ENCODE results near the gene RPS6KB2.
A peak's percentile ranks its signal among the peaks of the same experiment; 100 is the strongest.

Gene RPS6KB2

GRCh38 chr11:67396259-67396581 is 32.1 kb upstream of the RPS6KB2 start:
- no CpG with 5 or more reads among the region's 7 CpGs for WGBS, 2 donors (ENCODE audit: extremely low coverage in 2 of 2, insufficient read length in 2 of 2, insufficient replicate concordance in 1 of 2)

GRCh38 chr11:67396587-67397389 is 31.5 kb upstream of the RPS6KB2 start:
- H3K36me3 ChIP-seq (replicated peaks in 1 of 2; ENCODE audit: control insufficient read depth in 2 of 2, insufficient read depth in 2 of 2, low read length in 2 of 2), result peaks cover 48 to 72% of the 10 kb centered on the region in 2 donors
- no peaks in the 10 kb centered on the region for H3K9me3 ChIP-seq (replicated peaks in 1 of 2; ENCODE audit: control insufficient read depth in 2 of 2, insufficient read depth in 1 of 2, low read depth in 1 of 2, low read length in 2 of 2)
- H4K91ac ChIP-seq (ENCODE audit: low read depth, low read length, poor library complexity), result no peak overlapping the region
- H2BK12ac ChIP-seq (ENCODE audit: low read length), result no peak overlapping the region
- H3K18ac ChIP-seq (ENCODE audit: low read length), result no peak overlapping the region
- H3K27ac ChIP-seq (replicated peaks; ENCODE audit: low read length), result no peak overlapping the region
- no peak overlapping the region for H2AK5ac ChIP-seq (ENCODE audit: low read depth, low read length)
- H3K9ac ChIP-seq (ENCODE audit: low read depth, low read length, poor library complexity), result no peak overlapping the region
- no peak overlapping the region for H2AFZ ChIP-seq (ENCODE audit: low read length)
- H3K14ac ChIP-seq (ENCODE audit: low read length), result no peak overlapping the region
- no peak overlapping the region for H3K4me3 ChIP-seq (ENCODE audit: low read length in 2 of 2)
- H2BK5ac ChIP-seq (ENCODE audit: low read length), result no peak overlapping the region
- WGBS, 2 donors (ENCODE audit: extremely low coverage in 2 of 2, insufficient read length in 2 of 2, insufficient replicate concordance in 1 of 2), result no CpG with 5 or more reads among the region's 13 CpGs
- peaks cover 12 to 14% of the 10 kb centered on the region in 2 donors for H3K4me1 ChIP-seq (ENCODE audit: control insufficient read depth in 2 of 2, insufficient read depth in 1 of 2, low read depth in 1 of 2, low read length in 2 of 2)
- H3K4me2 ChIP-seq (ENCODE audit: insufficient read depth, low read length, poor library complexity, severe bottlenecking), result no peak overlapping the region
- DNase-seq (ENCODE audit: low spot score), result no peak
- H2BK120ac ChIP-seq (ENCODE audit: low read depth, low read length), result no peak overlapping the region
- peaks cover 20% of the 10 kb centered on the region for H3K79me1 ChIP-seq (ENCODE audit: low read depth, low read length)
- H3K27me3 ChIP-seq (ENCODE audit: control insufficient read depth in 3 of 3, insufficient read depth in 3 of 3, low read depth in 1 of 3, low read length in 3 of 3), result no peaks in the 10 kb centered on the region
- H2BK15ac ChIP-seq (ENCODE audit: low read length), result no peak overlapping the region
- no peak overlapping the region for H3K4ac ChIP-seq (ENCODE audit: low read length)
- H4K8ac ChIP-seq (ENCODE audit: low read depth, low read length), result no peak overlapping the region
- peak overlapping the region; percentile 20 for H3K23ac ChIP-seq (ENCODE audit: low read depth, low read length, poor library complexity)

More at GRCh38 chr11:67396259-67396581, 32.1 kb upstream of the RPS6KB2 start:
- Histone ChIP-seq H2BK5ac (ENCODE audit: low read length) (no peak overlapping the region), H3K4ac (ENCODE audit: low read length) (no peak overlapping the region), H2BK15ac (ENCODE audit: low read length) (peak overlapping the region; percentile 64), H3K27me3 (ENCODE audit: control insufficient read depth in 3 of 3, insufficient read depth in 3 of 3, low read depth in 1 of 3, low read length in 3 of 3) (no peaks in the 10 kb centered on the region), H4K8ac (ENCODE audit: low read depth, low read length) (no peak overlapping the region), H2AK5ac (ENCODE audit: low read depth, low read length) (no peak overlapping the region), H3K79me1 (ENCODE audit: low read depth, low read length) (peaks cover 21% of the 10 kb centered on the region), H3K9ac (ENCODE audit: low read depth, low read length, poor library complexity) (peak overlapping the region; percentile 21), H4K91ac (ENCODE audit: low read depth, low read length, poor library complexity) (no peak overlapping the region), H3K14ac (ENCODE audit: low read length) (no peak overlapping the region), H3K27ac (replicated peaks; ENCODE audit: low read length) (no peak overlapping the region), H2BK12ac (ENCODE audit: low read length) (no peak overlapping the region), H2BK120ac (ENCODE audit: low read depth, low read length) (no peak overlapping the region), H3K4me3 (ENCODE audit: low read length in 2 of 2) (no peak overlapping the region), H3K36me3 (replicated peaks in 1 of 2; ENCODE audit: control insufficient read depth in 2 of 2, insufficient read depth in 2 of 2, low read length in 2 of 2) (peaks cover 48 to 72% of the 10 kb centered on the region in 2 donors), H3K9me3 (replicated peaks in 1 of 2; ENCODE audit: control insufficient read depth in 2 of 2, insufficient read depth in 1 of 2, low read depth in 1 of 2, low read length in 2 of 2) (no peaks in the 10 kb centered on the region), H3K4me1 (ENCODE audit: control insufficient read depth in 2 of 2, insufficient read depth in 1 of 2, low read depth in 1 of 2, low read length in 2 of 2) (peaks cover 12 to 14% of the 10 kb centered on the region in 2 donors), H2AFZ (ENCODE audit: low read length) (no peak overlapping the region), H3K18ac (ENCODE audit: low read length) (no peak overlapping the region), H3K23ac (ENCODE audit: low read depth, low read length, poor library complexity) (peak overlapping the region; percentile 20), H3K4me2 (ENCODE audit: insufficient read depth, low read length, poor library complexity, severe bottlenecking) (no peak overlapping the region)
- no peak for DNase-seq (ENCODE audit: low spot score)

GRCh38 chr11:67397536-67397935 is 30.8 kb upstream of the RPS6KB2 start:
- H3K4me3 ChIP-seq (ENCODE audit: low read length in 2 of 2), result no peak overlapping the region
- H2AK5ac ChIP-seq (ENCODE audit: low read depth, low read length), result no peak overlapping the region
- no peak overlapping the region for H3K18ac ChIP-seq (ENCODE audit: low read length)
- H2AFZ ChIP-seq (ENCODE audit: low read length), result no peak overlapping the region
- no peak overlapping the region for H4K91ac ChIP-seq (ENCODE audit: low read depth, low read length, poor library complexity)
- peaks cover 48 to 72% of the 10 kb centered on the region in 2 donors for H3K36me3 ChIP-seq (replicated peaks in 1 of 2; ENCODE audit: control insufficient read depth in 2 of 2, insufficient read depth in 2 of 2, low read length in 2 of 2)
- H3K4ac ChIP-seq (ENCODE audit: low read length), result no peak overlapping the region
- H3K4me1 ChIP-seq (ENCODE audit: control insufficient read depth in 2 of 2, insufficient read depth in 1 of 2, low read depth in 1 of 2, low read length in 2 of 2), result peaks cover 13 to 16% of the 10 kb centered on the region in 2 donors
- H4K8ac ChIP-seq (ENCODE audit: low read depth, low read length), result no peak overlapping the region
- H3K27me3 ChIP-seq (ENCODE audit: control insufficient read depth in 3 of 3, insufficient read depth in 3 of 3, low read depth in 1 of 3, low read length in 3 of 3), result no peaks in the 10 kb centered on the region
- no peak overlapping the region for H2BK12ac ChIP-seq (ENCODE audit: low read length)
- DNase-seq (ENCODE audit: low spot score), result no peak
- H3K14ac ChIP-seq (ENCODE audit: low read length), result no peak overlapping the region
- no peak overlapping the region for H2BK120ac ChIP-seq (ENCODE audit: low read depth, low read length)
- H3K79me1 ChIP-seq (ENCODE audit: low read depth, low read length), result peaks cover 17% of the 10 kb centered on the region
- H2BK15ac ChIP-seq (ENCODE audit: low read length), result no peak overlapping the region
- H3K4me2 ChIP-seq (ENCODE audit: insufficient read depth, low read length, poor library complexity, severe bottlenecking), result no peak overlapping the region
- WGBS, 2 donors (ENCODE audit: extremely low coverage in 2 of 2, insufficient read length in 2 of 2, insufficient replicate concordance in 1 of 2), result no CpG with 5 or more reads among the region's 6 CpGs
- H3K9me3 ChIP-seq (replicated peaks in 1 of 2; ENCODE audit: control insufficient read depth in 2 of 2, insufficient read depth in 1 of 2, low read depth in 1 of 2, low read length in 2 of 2), result no peaks in the 10 kb centered on the region
- H3K23ac ChIP-seq (ENCODE audit: low read depth, low read length, poor library complexity), result no peak overlapping the region
- H3K27ac ChIP-seq (replicated peaks; ENCODE audit: low read length), result no peak overlapping the region
- no peak overlapping the region for H2BK5ac ChIP-seq (ENCODE audit: low read length)
- no peak overlapping the region for H3K9ac ChIP-seq (ENCODE audit: low read depth, low read length, poor library complexity)

- no peak overlapping the region for H2BK12ac ChIP-seq (ENCODE audit: low read length)
- no peak overlapping the region for H3K9ac ChIP-seq (ENCODE audit: low read depth, low read length, poor library complexity)
- no peaks in the 10 kb centered on the region for H3K27me3 ChIP-seq (ENCODE audit: control insufficient read depth in 3 of 3, insufficient read depth in 3 of 3, low read depth in 1 of 3, low read length in 3 of 3)
- H3K9me3 ChIP-seq (replicated peaks in 1 of 2; ENCODE audit: control insufficient read depth in 2 of 2, insufficient read depth in 1 of 2, low read depth in 1 of 2, low read length in 2 of 2), result no peaks in the 10 kb centered on the region
- no peak overlapping the region for H2AFZ ChIP-seq (ENCODE audit: low read length)
- H3K4me2 ChIP-seq (ENCODE audit: insufficient read depth, low read length, poor library complexity, severe bottlenecking), result no peak overlapping the region
- H4K8ac ChIP-seq (ENCODE audit: low read depth, low read length), result no peak overlapping the region
- H3K36me3 ChIP-seq (replicated peaks in 1 of 2; ENCODE audit: control insufficient read depth in 2 of 2, insufficient read depth in 2 of 2, low read length in 2 of 2), result peaks cover 48 to 71% of the 10 kb centered on the region in 2 donors
- H3K18ac ChIP-seq (ENCODE audit: low read length), result no peak overlapping the region
- H3K79me1 ChIP-seq (ENCODE audit: low read depth, low read length), result peaks cover 15% of the 10 kb centered on the region
- H3K14ac ChIP-seq (ENCODE audit: low read length), result no peak overlapping the region
- no peak overlapping the region for H2BK15ac ChIP-seq (ENCODE audit: low read length)
- H3K4ac ChIP-seq (ENCODE audit: low read length), result no peak overlapping the region
- H2BK120ac ChIP-seq (ENCODE audit: low read depth, low read length), result no peak overlapping the region
- WGBS, 2 donors (ENCODE audit: extremely low coverage in 2 of 2, insufficient read length in 2 of 2, insufficient replicate concordance in 1 of 2), result no CpG with 5 or more reads among the region's 24 CpGs
- H4K91ac ChIP-seq (ENCODE audit: low read depth, low read length, poor library complexity), result no peak overlapping the region
- H3K27ac ChIP-seq (replicated peaks; ENCODE audit: low read length), result no peak overlapping the region
- no peak for DNase-seq (ENCODE audit: low spot score)
- no peak overlapping the region for H2AK5ac ChIP-seq (ENCODE audit: low read depth, low read length)
- H3K23ac ChIP-seq (ENCODE audit: low read depth, low read length, poor library complexity), result no peak overlapping the region
- peaks cover 10 to 16% of the 10 kb centered on the region in 2 donors for H3K4me1 ChIP-seq (ENCODE audit: control insufficient read depth in 2 of 2, insufficient read depth in 1 of 2, low read depth in 1 of 2, low read length in 2 of 2)
- H2BK5ac ChIP-seq (ENCODE audit: low read length), result no peak overlapping the region
- H3K4me3 ChIP-seq (ENCODE audit: low read length in 2 of 2), result no peak overlapping the region
Measured at GRCh38 chr11:67397986-67398660, 30.2 kb upstream of the RPS6KB2 start.
